Upper lobe of left lung (tissue), 4 donors: ENCODE data around the gene EXOC3.

ENCODE experiments used
- POLR2A ChIP-seq, 4 donors: fragments of 450-650 bp; IDR thresholded peaks; one replicate each; pipeline ENCODE4 v1.5.1; 2016 to 2017; ENCODE audit warnings: antibody characterized with exemption in 4 of 4, mild to moderate bottlenecking in 2 of 4
- POLR2AphosphoS5 ChIP-seq, 2 donors: sonication (generic); formaldehyde crosslinking; IDR thresholded peaks; one replicate each; pipeline ENCODE4 v1.5.1; 2017; ENCODE audit warnings: antibody characterized with exemption in 2 of 2

DNA sequence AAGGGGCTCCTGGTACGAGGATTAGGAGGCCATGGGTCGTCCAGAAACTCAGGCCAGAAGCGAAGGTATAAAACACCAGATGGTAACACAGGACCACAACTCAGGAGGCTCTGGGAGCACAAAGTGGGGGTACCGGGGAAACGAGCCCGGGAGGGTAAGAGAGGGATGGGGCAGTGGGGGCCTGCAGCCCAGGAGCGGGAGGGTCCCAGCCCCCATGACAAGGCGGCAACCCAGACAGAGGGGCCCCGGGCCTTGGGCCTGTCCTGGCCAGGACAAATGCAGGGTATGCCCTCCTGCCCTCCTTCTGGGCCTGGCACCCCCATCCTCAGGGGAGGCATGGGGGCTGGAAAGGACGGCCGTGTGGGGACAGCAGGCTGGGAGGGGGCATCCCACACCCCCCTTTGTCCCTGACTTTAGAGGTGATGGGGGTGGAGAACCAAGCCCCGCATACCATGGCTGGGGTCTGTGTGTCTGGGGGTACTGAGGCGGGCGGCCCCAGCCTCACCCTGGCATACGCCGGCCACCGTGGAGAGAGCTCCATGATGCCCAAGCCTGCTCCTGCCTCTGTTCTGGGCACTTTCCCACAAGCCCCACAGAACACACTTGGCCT is 47.0 kb upstream of the EXOC3 start:
- no peak for TF ChIP-seq POLR2AphosphoS5 (IDR thresholded peaks at IDR 0.05)
- no peak for TF ChIP-seq POLR2A (IDR thresholded peaks at IDR 0.05)
